RPMI8226 (cell line): Measurements from ENCODE around the gene VLDLR.
"Not testable (repeated sequence)": the region's sequence is repeated elsewhere in the genome, so short reads cannot be mapped to it uniquely, and the experiment has no call there.

ENCODE experiments used
- DNase-seq: peaks from one replicate; pipeline ENCODE4 v3.0.0-alpha.2; 2015

The VLDLR gene

GRCh38 chr9:2664174-2665065 is 42.8 kb downstream of the VLDLR start:
- DNase-seq, result no peak

GRCh38 chr9:2666569-2666968 is 45.0 kb downstream of the VLDLR start:
- no peak for DNase-seq

- DNase-seq, result no peak
Observed at GRCh38 chr9:2673161-2673560, 51.6 kb downstream of the VLDLR start.

- no peak for DNase-seq
Observed at GRCh38 chr9:2674141-2674824, 52.7 kb downstream of the VLDLR start.

- no peak for DNase-seq
Observed at GRCh38 chr9:2675834-2676233, 54.2 kb downstream of the VLDLR start.

- DNase-seq, result no peak
Observed at GRCh38 chr9:2676466-2676865, 54.9 kb downstream of the VLDLR start.

GRCh38 chr9:2677915-2678889 is 56.6 kb downstream of the VLDLR start:
- no peak for DNase-seq

- DNase-seq, result no peak
Observed at GRCh38 chr9:2679011-2679410, 57.4 kb downstream of the VLDLR start.

GRCh38 chr9:2681981-2682380 is 60.4 kb downstream of the VLDLR start:
- DNase-seq, result no peak

GRCh38 chr9:2686911-2687310 is 65.3 kb downstream of the VLDLR start:
- DNase-seq, result no peak

GRCh38 chr9:2688636-2689035 is 67.0 kb downstream of the VLDLR start:
- no peak for DNase-seq

- DNase-seq, result no peak
Observed at GRCh38 chr9:2691212-2691611, 69.6 kb downstream of the VLDLR start.

GRCh38 chr9:2691626-2692025 is 70.0 kb downstream of the VLDLR start:
- DNase-seq, result no peak

GRCh38 chr9:2693056-2693455 is 71.5 kb downstream of the VLDLR start:
- DNase-seq, result no peak

- no peak for DNase-seq
Observed at GRCh38 chr9:2697492-2697891, 75.9 kb downstream of the VLDLR start.

GRCh38 chr9:2700398-2700797 is 78.8 kb downstream of the VLDLR start:
- DNase-seq, result no peak

GRCh38 chr9:2700909-2701550 is 79.4 kb downstream of the VLDLR start:
- no peak for DNase-seq

GRCh38 chr9:2704504-2704903 is 82.9 kb downstream of the VLDLR start:
- no peak for DNase-seq

GRCh38 chr9:2707256-2707655 is 85.7 kb downstream of the VLDLR start:
- DNase-seq, result not testable (repeated sequence)
